ACHN (cell line): ENCODE measurements around the gene THSD4.

Source experiments
- DNase-seq: peaks from one replicate; pipeline ENCODE4 v3.0.0-alpha.2; 2015
- in situ Hi-C: cut with HindIII; loops from 2 replicates; pipeline ENCODE4 v1.10.0; 2017; ENCODE audit warnings: low sequenced_read_pairs, low pct_ligation_motif_present, low pct_unique_long_range_greater_than_20kb

The THSD4 gene

GRCh38 chr15:71114887-71115566 lies at the start of gene THSD4:
TSS of gene THSD4 (plus strand) at chr15:71115471.
- peak; percentile 73 for DNase-seq

GRCh38 chr15:71066983-71067382 lies 48.3 kb upstream of the THSD4 start:
- in situ Hi-C loops: no loop called here
- no peak for DNase-seq

More at GRCh38 chr15:71114887-71115566, at the start of gene THSD4:
- in situ Hi-C loops: no loop called here

GRCh38 chr15:71069693-71070092 lies 45.6 kb upstream of the THSD4 start:
- in situ Hi-C loops: no loop called here
- DNase-seq: no peak

GRCh38 chr15:71071529-71071928 lies 43.7 kb upstream of the THSD4 start:
- DNase-seq: no peak
- in situ Hi-C loops: no loop called here

GRCh38 chr15:71072423-71072822 lies 42.8 kb upstream of the THSD4 start:
- in situ Hi-C loops: no loop called here
- no peak for DNase-seq

- in situ Hi-C loops: no loop called here
- no peak for DNase-seq
Observed at GRCh38 chr15:71078506-71079207, 36.6 kb upstream of the THSD4 start.

GRCh38 chr15:71079208-71080044 lies 35.8 kb upstream of the THSD4 start:
- DNase-seq: no peak
- in situ Hi-C loops: no loop called here

GRCh38 chr15:71080166-71080565 lies 35.1 kb upstream of the THSD4 start:
- no peak for DNase-seq

GRCh38 chr15:71080705-71081104 lies 34.6 kb upstream of the THSD4 start:
- in situ Hi-C loops: no loop called here
- DNase-seq: no peak

More at GRCh38 chr15:71080166-71080565, 35.1 kb upstream of the THSD4 start:
- in situ Hi-C loops: no loop called here

- in situ Hi-C loops: no loop called here
- DNase-seq: no peak
Observed at GRCh38 chr15:71082803-71083202, 32.5 kb upstream of the THSD4 start.

- DNase-seq: no peak
- in situ Hi-C loops: no loop called here
Observed at GRCh38 chr15:71083349-71083748, 31.9 kb upstream of the THSD4 start.

- no peak for DNase-seq
- in situ Hi-C loops: no loop called here
Observed at GRCh38 chr15:71084264-71084663, 31.0 kb upstream of the THSD4 start.

GRCh38 chr15:71085809-71086208 lies 29.5 kb upstream of the THSD4 start:
- in situ Hi-C loops: no loop called here
- DNase-seq: no peak

- in situ Hi-C loops: no loop called here
- DNase-seq: no peak
Observed at GRCh38 chr15:71088155-71088554, 27.1 kb upstream of the THSD4 start.

GRCh38 chr15:71088683-71089082 lies 26.6 kb upstream of the THSD4 start:
- DNase-seq: no peak

GRCh38 chr15:71089801-71090200 lies 25.5 kb upstream of the THSD4 start:
- in situ Hi-C loops: no loop called here

More at GRCh38 chr15:71088683-71089082, 26.6 kb upstream of the THSD4 start:
- in situ Hi-C loops: no loop called here

GRCh38 chr15:71091601-71092000 lies 23.7 kb upstream of the THSD4 start:
- in situ Hi-C loops: no loop called here
- DNase-seq: no peak

More at GRCh38 chr15:71089801-71090200, 25.5 kb upstream of the THSD4 start:
- DNase-seq: no peak

GRCh38 chr15:71092056-71092600 lies 23.1 kb upstream of the THSD4 start:
- in situ Hi-C loops: no loop called here
- DNase-seq: no peak
